HG03521 (cell line): ENCODE results near the gene HS6ST2.
"Not testable (repeated sequence)": the region's sequence is repeated elsewhere in the genome, so short reads cannot be mapped to it uniquely, and the experiment has no call there.

Experiments
- ATAC-seq: cut with Tn5 transposase; IDR thresholded peaks from one replicate; pipeline ENCODE4 v1.9.1; 2021; ENCODE audit warnings: mild to moderate bottlenecking, moderate library complexity; ENCODE audit not compliant: unreplicated experiment

The HS6ST2 gene

GRCh38 chrX:132945055-132945599 is 13.3 kb downstream of the HS6ST2 start:
- not testable (repeated sequence) for ATAC-seq

GRCh38 chrX:132940727-132941327 is 17.6 kb downstream of the HS6ST2 start:
- ATAC-seq, result no peak

GRCh38 chrX:132933170-132933569 is 25.3 kb downstream of the HS6ST2 start:
- no peak for ATAC-seq

GRCh38 chrX:132924426-132924825 is 34.0 kb downstream of the HS6ST2 start:
- ATAC-seq, result no peak

- ATAC-seq, result no peak
Measured at GRCh38 chrX:132918523-132918922, 39.9 kb downstream of the HS6ST2 start.

GRCh38 chrX:132916349-132916748 is 42.1 kb downstream of the HS6ST2 start:
- ATAC-seq, result no peak

- ATAC-seq, result no peak
Measured at GRCh38 chrX:132909643-132910042, 48.8 kb downstream of the HS6ST2 start.

- no peak for ATAC-seq
Measured at GRCh38 chrX:132908891-132909290, 49.5 kb downstream of the HS6ST2 start.

GRCh38 chrX:132900633-132901293 is 57.7 kb downstream of the HS6ST2 start:
- ATAC-seq, result no peak

GRCh38 chrX:132887569-132887968 is 70.9 kb downstream of the HS6ST2 start:
- no peak for ATAC-seq

- no peak for ATAC-seq
Measured at GRCh38 chrX:132883358-132883915, 75.0 kb downstream of the HS6ST2 start.

- ATAC-seq, result not testable (repeated sequence)
Measured at GRCh38 chrX:132880753-132881152, 77.7 kb downstream of the HS6ST2 start.

GRCh38 chrX:132877954-132878536 is 80.4 kb downstream of the HS6ST2 start:
- no peak for ATAC-seq

- ATAC-seq, result no peak
Measured at GRCh38 chrX:132876523-132877338, 81.7 kb downstream of the HS6ST2 start.

- ATAC-seq, result no peak
Measured at GRCh38 chrX:132875650-132876522, 82.5 kb downstream of the HS6ST2 start.

GRCh38 chrX:132862562-132862961 is 95.9 kb downstream of the HS6ST2 start:
- ATAC-seq, result no peak

- ATAC-seq, result no peak
Measured at GRCh38 chrX:132861076-132861475, 97.4 kb downstream of the HS6ST2 start.

GRCh38 chrX:132860200-132860599 is 98.2 kb downstream of the HS6ST2 start:
- ATAC-seq, result no peak

- ATAC-seq, result no peak
Measured at GRCh38 chrX:132858018-132858417, 100.4 kb downstream of the HS6ST2 start.

GRCh38 chrX:132855780-132856341 is 102.6 kb downstream of the HS6ST2 start:
- ATAC-seq, result no peak
